Stimulated activated CD4-positive, alpha-beta T cell treated with anti-CD3 and anti-CD28 coated beads, Interleukin-4, amount 100 ng/mL, for 48 hours (primary cell): ENCODE results near the gene HCAR2.
"Not testable (repeated sequence)": the region's sequence is repeated elsewhere in the genome, so short reads cannot be mapped to it uniquely, and the experiment has no call there.

Source experiments
- DNase-seq, 2 donors: peaks; one replicate each; pipeline ENCODE4 v3.0.0-alpha.2; 2020; ENCODE audit warnings: low read depth in 2 of 2

HCAR2 gene

DNA sequence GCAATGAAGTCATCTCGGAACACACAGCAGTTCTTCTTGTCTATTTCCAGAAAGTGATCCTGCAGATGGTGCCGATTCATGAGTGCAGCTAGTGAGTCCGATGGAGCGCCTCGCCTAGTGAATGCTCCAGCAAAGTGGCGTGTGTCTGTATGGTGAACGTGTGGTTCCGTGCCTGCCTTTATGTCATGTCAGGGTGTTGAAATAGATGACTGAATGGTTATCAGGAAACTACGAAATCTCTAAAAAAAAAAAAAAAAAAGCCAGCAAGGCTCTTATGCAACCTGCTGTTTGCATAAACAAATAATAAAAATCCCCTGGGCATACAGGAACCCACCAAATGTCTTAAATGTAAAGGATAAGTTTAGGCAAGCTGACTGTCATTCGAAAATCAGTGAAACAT is 13.5 kb upstream of the HCAR2 start, which contains the start of gene HCAR3:
TSS of gene HCAR3 (minus strand) at position 154 of the 400 bp plus-strand sequence. CDS start at position 80, 74 bp downstream.
- DNase-seq = not testable (repeated sequence)

DNA sequence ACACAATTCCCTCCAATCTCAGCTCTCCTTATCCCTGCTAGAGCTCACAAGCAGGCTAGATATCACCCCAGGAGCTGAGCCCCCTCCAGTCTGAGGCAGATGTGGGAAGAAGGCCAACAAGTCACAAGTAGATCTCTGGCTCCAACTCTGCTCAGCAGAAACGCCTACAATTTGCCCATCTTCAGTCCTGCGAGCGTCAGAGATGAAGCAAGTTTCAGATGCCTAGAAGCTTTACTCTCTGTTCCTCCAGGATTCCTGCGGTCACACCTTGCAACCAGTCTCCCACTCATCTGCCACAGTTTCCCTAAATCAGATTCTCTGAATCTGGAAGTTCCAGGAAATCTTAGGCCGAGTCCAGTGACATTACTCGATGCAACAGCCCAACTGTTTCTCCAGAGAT is 12.1 kb upstream of the HCAR2 start:
- not testable (repeated sequence) for DNase-seq

- DNase-seq = not testable (repeated sequence)
These were observed 10.5 kb upstream of the HCAR2 start for GRCh38 chr12:122713491-122714188.

DNA sequence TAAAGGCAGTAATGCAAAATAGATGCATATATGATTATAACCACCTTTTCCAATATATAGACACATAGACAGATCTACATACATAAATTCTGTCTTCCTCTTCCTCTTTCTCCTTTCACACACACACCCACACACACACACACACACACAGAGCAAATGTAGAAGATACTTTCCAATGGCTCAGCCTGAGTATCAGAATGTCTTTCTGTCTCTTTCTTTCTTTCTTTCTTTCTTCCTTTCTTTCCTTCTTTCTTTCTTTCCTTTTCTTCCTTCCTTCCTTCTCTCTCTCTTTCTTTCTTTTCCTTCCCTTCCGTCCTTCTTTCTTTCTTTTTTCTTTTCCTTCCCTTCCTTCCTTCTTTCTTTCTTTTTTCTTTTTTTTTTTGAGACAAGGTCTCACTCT is 8.1 kb upstream of the HCAR2 start:
- DNase-seq = not testable (repeated sequence)

- not testable (repeated sequence) for DNase-seq
These were observed 7.2 kb upstream of the HCAR2 start for GRCh38 chr12:122710341-122710740.

- not testable (repeated sequence) for DNase-seq
These were observed 6.1 kb upstream of the HCAR2 start for GRCh38 chr12:122709287-122709686.

- DNase-seq = not testable (repeated sequence)
These were observed 684 bp upstream of the HCAR2 start for GRCh38 chr12:122703841-122704240.

DNA sequence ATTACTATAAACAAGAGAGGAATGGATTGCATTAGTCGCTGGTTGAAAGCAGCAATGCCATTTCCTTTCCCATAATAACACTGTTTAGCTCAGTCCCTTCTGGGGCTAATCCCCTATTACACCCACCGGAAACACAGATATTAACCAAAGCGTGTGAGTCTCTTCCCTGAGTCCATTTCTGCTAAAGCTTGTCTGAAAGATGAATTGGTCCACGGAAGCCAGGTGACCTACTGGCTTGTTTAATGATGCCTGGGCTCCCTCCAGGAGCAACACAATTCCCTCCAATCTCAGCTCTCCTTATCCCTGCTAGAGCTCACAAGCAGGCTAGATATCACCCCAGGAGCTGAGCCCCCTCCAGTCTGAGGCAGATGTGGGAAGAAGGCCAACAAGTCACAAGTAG is 1.7 kb downstream of the HCAR2 start:
- not testable (repeated sequence) for DNase-seq

DNA sequence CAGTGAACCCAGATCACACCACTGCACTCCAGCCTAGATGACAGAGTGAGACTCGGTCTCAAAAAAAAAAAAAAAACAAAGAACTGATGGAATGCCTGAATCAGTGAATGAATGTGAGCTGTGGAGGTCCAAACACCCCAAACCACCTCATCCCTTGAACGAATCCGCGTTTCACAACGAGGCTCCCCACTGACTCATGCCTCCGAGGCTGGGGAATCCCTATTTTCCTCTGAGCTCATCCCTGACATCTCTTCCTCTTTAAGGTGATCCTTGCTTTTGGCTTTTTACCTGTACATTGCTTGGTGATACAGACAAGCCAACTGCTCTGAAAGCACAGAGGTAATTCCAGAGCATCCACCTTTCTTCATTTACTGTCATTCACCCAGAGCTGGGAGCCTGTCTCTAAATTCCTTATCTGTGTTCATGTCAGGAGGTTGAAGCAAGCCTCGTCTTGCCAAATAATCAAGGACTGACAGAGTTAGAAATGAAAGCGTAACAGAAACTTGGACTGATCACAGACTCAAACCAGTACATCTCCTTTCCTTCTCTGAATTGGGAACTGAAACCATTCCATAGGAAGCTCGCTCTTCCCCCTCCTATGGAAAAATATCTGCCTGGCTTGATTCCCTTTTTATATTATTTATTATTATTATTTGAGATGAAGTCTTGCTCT is 3.0 kb downstream of the HCAR2 start:
- not testable (repeated sequence) for DNase-seq

GRCh38 chr12:122696922-122697321 is 6.2 kb downstream of the HCAR2 start:
- not testable (repeated sequence) for DNase-seq

GRCh38 chr12:122691566-122691965 is 11.6 kb downstream of the HCAR2 start:
- no peak for DNase-seq

GRCh38 chr12:122688291-122688690 is 14.9 kb downstream of the HCAR2 start:
- no peak for DNase-seq

DNA sequence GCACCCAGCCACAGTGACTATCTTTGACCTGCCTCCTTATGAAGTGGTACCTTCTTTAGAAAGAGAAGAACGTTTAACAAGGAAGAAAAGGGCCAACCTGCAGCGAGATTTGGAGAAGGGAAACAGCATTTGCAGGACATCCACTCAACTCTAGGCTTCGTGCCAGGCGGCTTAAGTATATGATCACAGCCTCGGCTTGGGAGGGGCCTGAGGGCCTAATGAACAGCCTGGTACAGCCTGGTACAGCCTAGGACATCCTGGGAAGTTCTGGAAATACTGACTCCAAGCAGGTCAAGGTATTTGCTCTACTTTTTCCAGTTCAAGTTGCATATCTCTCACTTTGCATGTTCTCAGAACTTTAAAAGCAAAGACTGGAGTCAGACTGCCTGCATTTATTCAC is 16.1 kb downstream of the HCAR2 start:
- no peak for DNase-seq

- no peak for DNase-seq
These were observed 16.6 kb downstream of the HCAR2 start for GRCh38 chr12:122686538-122686937.

- DNase-seq = no peak
These were observed 18.8 kb downstream of the HCAR2 start for GRCh38 chr12:122684297-122684813.

DNA sequence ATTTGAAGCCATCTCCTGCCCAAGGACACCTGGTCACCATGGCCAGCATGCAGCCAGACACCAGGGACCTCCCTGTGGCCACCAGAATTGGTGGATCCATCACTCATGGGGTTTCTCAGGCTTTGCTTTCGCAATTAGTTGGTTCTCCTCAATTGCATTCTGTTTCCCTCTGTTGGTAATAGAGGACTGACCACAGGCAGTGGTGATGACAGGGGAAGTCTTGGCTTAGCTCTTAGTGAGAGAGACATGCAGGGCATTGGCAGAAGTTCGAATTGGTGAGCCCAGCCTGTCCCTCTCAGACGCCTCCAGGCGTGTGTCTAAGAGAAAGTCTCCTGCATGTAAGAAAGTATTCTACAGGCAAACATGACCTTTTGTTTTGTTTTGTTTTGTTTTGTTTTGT is 21.3 kb downstream of the HCAR2 start:
- no peak for DNase-seq

- DNase-seq = not testable (repeated sequence)
These were observed 22.2 kb downstream of the HCAR2 start for GRCh38 chr12:122680989-122681388.

GRCh38 chr12:122676781-122677180 is 26.4 kb downstream of the HCAR2 start:
- DNase-seq = not testable (repeated sequence)

DNA sequence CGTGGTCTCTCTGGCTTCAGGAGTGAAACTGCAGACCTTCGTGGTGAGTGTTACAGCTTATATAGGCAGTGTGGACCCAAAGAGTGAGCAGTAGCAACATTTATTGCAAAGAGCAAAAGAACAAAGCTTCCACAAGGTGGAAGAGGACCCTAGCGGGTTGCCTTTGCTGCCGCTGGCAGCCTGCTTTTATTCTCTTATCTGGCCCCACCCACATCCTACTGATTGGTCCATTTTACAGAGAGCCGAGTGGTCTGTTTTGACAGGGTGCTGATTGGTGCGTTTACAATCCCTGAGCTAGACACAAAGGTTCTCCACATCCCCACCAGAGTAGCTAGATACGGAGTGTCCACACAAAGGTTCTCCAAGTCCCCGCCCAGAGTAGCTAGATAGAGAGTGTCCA is 27.1 kb downstream of the HCAR2 start:
- not testable (repeated sequence) for DNase-seq

DNA sequence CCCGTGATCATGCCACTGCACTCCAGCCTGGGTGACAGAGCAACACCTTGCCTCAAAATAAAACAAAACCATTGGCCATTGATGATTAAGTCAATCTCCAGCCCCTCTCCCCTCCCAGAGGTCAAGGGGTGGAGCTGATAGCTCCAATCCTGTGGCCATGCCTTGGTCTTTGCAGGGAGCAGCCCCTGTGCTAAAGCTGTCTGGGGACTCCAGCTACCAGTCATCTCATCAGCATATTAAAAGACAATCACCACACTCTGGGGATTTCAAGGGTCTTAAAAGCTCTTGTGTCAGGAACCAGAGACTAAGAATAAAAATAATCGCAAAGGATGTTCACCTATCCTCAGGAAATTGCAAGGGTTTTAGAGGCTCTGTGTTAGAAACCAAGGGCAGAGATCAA is 30.6 kb downstream of the HCAR2 start:
- DNase-seq = no peak

GRCh38 chr12:122669397-122670070 is 33.6 kb downstream of the HCAR2 start:
- no peak for DNase-seq

GRCh38 chr12:122668268-122668667 is 34.9 kb downstream of the HCAR2 start:
- no peak for DNase-seq
